Muscle layer of duodenum (tissue), 2 donors: ENCODE measurements around the gene COPS9.

Source experiments
- H3K27ac ChIP-seq: one replicate; pipeline ENCODE4 v1.7.0; 2013; ENCODE audit warnings: mild to moderate bottlenecking, low read length
- H3K27me3 ChIP-seq: one replicate; pipeline ENCODE4 v1.7.0; 2013; ENCODE audit warnings: low read depth, mild to moderate bottlenecking, control low read depth, low read length
- H3K36me3 ChIP-seq, 2 donors: one replicate each; pipeline ENCODE4 v1.7.0; 2013; ENCODE audit warnings: low read length in 2 of 2, control low read depth in 1 of 2, mild to moderate bottlenecking in 1 of 2; ENCODE audit not compliant: insufficient read depth in 2 of 2, control insufficient read depth in 1 of 2
- H3K4me1 ChIP-seq, 2 donors: one replicate each; pipeline ENCODE4 v1.7.0; 2013; ENCODE audit warnings: low read length in 2 of 2, mild to moderate bottlenecking in 2 of 2, control low read depth in 1 of 2, moderate library complexity in 1 of 2; ENCODE audit not compliant: insufficient read depth in 2 of 2, control insufficient read depth in 1 of 2
- H3K4me3 ChIP-seq, 2 donors: one replicate each; pipeline ENCODE4 v1.7.0; 2013; ENCODE audit warnings: low read length in 2 of 2, low read depth in 1 of 2, mild to moderate bottlenecking in 1 of 2
- H3K9me3 ChIP-seq, 2 donors: one replicate each; pipeline ENCODE4 v1.7.0; 2013; ENCODE audit warnings: low read length in 2 of 2, control low read depth in 1 of 2, mild to moderate bottlenecking in 1 of 2; ENCODE audit not compliant: control insufficient read depth in 1 of 2
- donor health status: healthy.

The COPS9 gene

GRCh38 chr2:240146141-240146561, 10.0 kb upstream of the COPS9 start:
- Histone ChIP-seq H3K27ac (no peak overlapping the region), H3K4me1 (no peaks in the 10 kb centered on the region), H3K27me3 (no peaks in the 10 kb centered on the region), H3K9me3 (no peaks in the 10 kb centered on the region), H3K36me3 (no peaks in the 10 kb centered on the region), H3K4me3 (no peak overlapping the region)

GRCh38 chr2:240145461-240145860, 9.4 kb upstream of the COPS9 start:
- H3K4me3 ChIP-seq, result no peak overlapping the region
- no peaks in the 10 kb centered on the region for H3K4me1 ChIP-seq
- no peaks in the 10 kb centered on the region for H3K36me3 ChIP-seq
- no peak overlapping the region for H3K27ac ChIP-seq
- H3K27me3 ChIP-seq, result no peaks in the 10 kb centered on the region
- no peaks in the 10 kb centered on the region for H3K9me3 ChIP-seq

- Histone ChIP-seq H3K4me1 (no peaks in the 10 kb centered on the region), H3K9me3 (no peaks in the 10 kb centered on the region), H3K27ac (no peak overlapping the region), H3K27me3 (no peaks in the 10 kb centered on the region), H3K4me3 (no peak overlapping the region), H3K36me3 (no peaks in the 10 kb centered on the region)
Measured at GRCh38 chr2:240144649-240145261, 8.7 kb upstream of the COPS9 start.

GRCh38 chr2:240143801-240144648, 7.9 kb upstream of the COPS9 start:
- Histone ChIP-seq H3K36me3 (no peaks in the 10 kb centered on the region), H3K4me3 (no peak overlapping the region), H3K4me1 (no peaks in the 10 kb centered on the region), H3K9me3 (no peaks in the 10 kb centered on the region), H3K27ac (no peak overlapping the region), H3K27me3 (no peaks in the 10 kb centered on the region)

GRCh38 chr2:240143276-240143675, 7.2 kb upstream of the COPS9 start:
- Histone ChIP-seq H3K4me1 (no peaks in the 10 kb centered on the region), H3K36me3 (no peaks in the 10 kb centered on the region), H3K9me3 (no peaks in the 10 kb centered on the region), H3K4me3 (no peak overlapping the region), H3K27me3 (no peaks in the 10 kb centered on the region), H3K27ac (no peak overlapping the region)

- H3K27ac ChIP-seq, result no peak overlapping the region
- H3K4me1 ChIP-seq, result no peaks in the 10 kb centered on the region
- no peaks in the 10 kb centered on the region for H3K27me3 ChIP-seq
- H3K4me3 ChIP-seq, result no peak overlapping the region
- H3K36me3 ChIP-seq, result no peaks in the 10 kb centered on the region
- H3K9me3 ChIP-seq, result no peaks in the 10 kb centered on the region
Measured at GRCh38 chr2:240142859-240143258, 6.8 kb upstream of the COPS9 start.

- no peaks in the 10 kb centered on the region for H3K27me3 ChIP-seq
- no peak overlapping the region for H3K27ac ChIP-seq
- no peaks in the 10 kb centered on the region for H3K9me3 ChIP-seq
- H3K4me1 ChIP-seq, result no peaks in the 10 kb centered on the region
- H3K36me3 ChIP-seq, result no peaks in the 10 kb centered on the region
- no peak overlapping the region for H3K4me3 ChIP-seq
Measured at GRCh38 chr2:240142256-240142775, 6.2 kb upstream of the COPS9 start.

- Histone ChIP-seq H3K9me3 (no peaks in the 10 kb centered on the region), H3K4me3 (no peak overlapping the region), H3K36me3 (no peaks in the 10 kb centered on the region), H3K27ac (no peak overlapping the region), H3K4me1 (no peaks in the 10 kb centered on the region), H3K27me3 (no peaks in the 10 kb centered on the region)
Measured at GRCh38 chr2:240141736-240142135, 5.6 kb upstream of the COPS9 start.

GRCh38 chr2:240140920-240141319, 4.8 kb upstream of the COPS9 start:
- Histone ChIP-seq H3K9me3 (no peaks in the 10 kb centered on the region), H3K27me3 (no peaks in the 10 kb centered on the region)

GRCh38 chr2:240140511-240140910, 4.4 kb upstream of the COPS9 start, which contains the start of gene OTOS:
Gene OTOS (minus strand): TSS chr2:240140658. CDS start chr2:240140326, 332 bp downstream.
- Histone ChIP-seq H3K27me3 (no peaks in the 10 kb centered on the region), H3K4me3 (no peak within 1 kb of the TSS), H3K36me3 (no peaks in the 10 kb centered on the region), H3K9me3 (no peaks in the 10 kb centered on the region), H3K4me1 (peaks cover under 1% of the 10 kb centered on the region in 2 donors), H3K27ac (no peak within 1 kb of the TSS)

More at GRCh38 chr2:240140920-240141319, 4.8 kb upstream of the COPS9 start:
- H3K4me1 ChIP-seq, result no peaks in the 10 kb centered on the region
- no peaks in the 10 kb centered on the region for H3K36me3 ChIP-seq
- H3K27ac ChIP-seq, result no peak overlapping the region
- H3K4me3 ChIP-seq, result no peak overlapping the region

- no peaks in the 10 kb centered on the region for H3K9me3 ChIP-seq
- H3K36me3 ChIP-seq, result no peaks in the 10 kb centered on the region
- H3K4me3 ChIP-seq, result no peak overlapping the region
- H3K27me3 ChIP-seq, result no peaks in the 10 kb centered on the region
- peaks cover 7 to 8% of the 10 kb centered on the region in 2 donors for H3K4me1 ChIP-seq
- H3K27ac ChIP-seq, result no peak overlapping the region
Measured at GRCh38 chr2:240139666-240140393, 3.7 kb upstream of the COPS9 start.
